Mesothelial cell of epicardium (in vitro differentiated cells): ENCODE data around the gene SCFD2. TPM values are rescaled to one million over a fixed set of nuclear protein-coding genes. Genes with fewer than 3 reads are reported as not detected.
A peak's percentile ranks its signal among the peaks of the same experiment; 100 is the strongest.
"Not testable (repeated sequence)": the region's sequence is repeated elsewhere in the genome, so short reads cannot be mapped to it uniquely, and the experiment has no call there.

Source experiments
- DNase-seq, 2 experiments: peaks; one replicate each; pipeline ENCODE4 v3.0.0; 2021; ENCODE audit warnings: low spot score in 2 of 2; ENCODE audit not compliant: unreplicated experiment in 2 of 2
- H3K27ac Mint-ChIP-seq: 2 replicates; pipeline ENCODE4 v1.8.0; 2021; ENCODE audit warnings: mixed read lengths
- H3K27me3 Mint-ChIP-seq: 2 replicates; pipeline ENCODE4 v1.8.0; 2021; ENCODE audit warnings: low read depth, mixed read lengths
- H3K36me3 Mint-ChIP-seq: 2 replicates; pipeline ENCODE4 v1.8.0; 2021; ENCODE audit warnings: mixed read lengths
- H3K4me1 Mint-ChIP-seq: 2 replicates; pipeline ENCODE4 v1.8.0; 2021; ENCODE audit warnings: mixed read lengths
- H3K4me3 Mint-ChIP-seq: 2 replicates; pipeline ENCODE4 v1.8.0; 2021; ENCODE audit warnings: mild to moderate bottlenecking, moderate library complexity, mixed read lengths
- H3K9me3 Mint-ChIP-seq: 2 replicates; pipeline ENCODE4 v1.8.0; 2021; ENCODE audit warnings: mixed read lengths
- total RNA-seq: library from RNA; stranded (reverse); gene quantifications from 3 replicates; pipeline ENCODE4 v1.2.1, GENCODE V29; 2021
- TF ChIP-seq, protein P1 (sequence below): fragments of 200-600 bp; sonication (generic); IDR thresholded peaks from one replicate; pipeline ENCODE4 v1.5.0; 2021; ENCODE audit warnings: antibody characterized with exemption; ENCODE audit not compliant: unreplicated experiment

The SCFD2 gene
- total RNA-seq, 1 donor from 2014 or later: 15.6 TPM

DNA sequence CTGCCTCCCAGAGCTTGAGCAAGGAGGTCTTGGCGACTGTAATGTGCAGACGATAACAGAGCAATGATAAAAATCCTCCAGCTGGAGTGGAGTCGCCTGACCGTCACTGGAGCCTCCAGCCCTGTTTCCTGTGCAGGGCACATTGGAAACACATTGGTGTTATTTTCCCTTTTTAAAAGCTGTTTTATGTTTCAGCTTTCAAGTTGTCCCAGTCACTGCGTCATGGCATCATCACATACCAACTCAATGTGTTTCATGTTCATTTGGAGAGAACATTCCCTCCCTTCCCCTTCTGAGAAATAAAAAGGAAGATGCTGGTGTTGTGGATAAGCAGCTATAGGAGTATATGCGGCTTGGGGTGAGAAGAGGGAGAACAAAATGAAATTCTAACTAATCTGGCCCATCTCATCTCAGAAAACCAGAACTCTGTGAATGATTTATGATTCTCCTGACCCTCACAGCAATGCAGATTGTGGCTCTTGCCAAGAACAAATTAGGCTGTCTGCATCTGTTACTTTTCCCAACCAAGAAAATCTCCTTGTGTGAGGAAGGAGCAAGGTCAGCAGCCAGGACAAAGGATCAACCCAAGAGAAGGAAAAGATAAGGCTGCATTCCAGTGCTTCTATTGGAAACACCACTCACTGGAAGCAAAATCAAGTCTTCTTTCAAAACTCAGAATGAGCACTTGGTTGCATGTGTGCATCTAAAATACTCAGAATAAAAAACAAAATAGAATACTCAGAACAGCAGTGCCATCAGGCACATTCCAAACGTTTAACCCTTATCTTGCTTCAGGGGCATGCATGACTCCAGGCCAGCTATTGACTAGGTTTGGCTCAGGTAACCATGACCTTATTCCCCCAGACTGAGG, 369.4 kb downstream of the SCFD2 start:
- DNase-seq: no peak
- TF ChIP-seq, protein P1, sequence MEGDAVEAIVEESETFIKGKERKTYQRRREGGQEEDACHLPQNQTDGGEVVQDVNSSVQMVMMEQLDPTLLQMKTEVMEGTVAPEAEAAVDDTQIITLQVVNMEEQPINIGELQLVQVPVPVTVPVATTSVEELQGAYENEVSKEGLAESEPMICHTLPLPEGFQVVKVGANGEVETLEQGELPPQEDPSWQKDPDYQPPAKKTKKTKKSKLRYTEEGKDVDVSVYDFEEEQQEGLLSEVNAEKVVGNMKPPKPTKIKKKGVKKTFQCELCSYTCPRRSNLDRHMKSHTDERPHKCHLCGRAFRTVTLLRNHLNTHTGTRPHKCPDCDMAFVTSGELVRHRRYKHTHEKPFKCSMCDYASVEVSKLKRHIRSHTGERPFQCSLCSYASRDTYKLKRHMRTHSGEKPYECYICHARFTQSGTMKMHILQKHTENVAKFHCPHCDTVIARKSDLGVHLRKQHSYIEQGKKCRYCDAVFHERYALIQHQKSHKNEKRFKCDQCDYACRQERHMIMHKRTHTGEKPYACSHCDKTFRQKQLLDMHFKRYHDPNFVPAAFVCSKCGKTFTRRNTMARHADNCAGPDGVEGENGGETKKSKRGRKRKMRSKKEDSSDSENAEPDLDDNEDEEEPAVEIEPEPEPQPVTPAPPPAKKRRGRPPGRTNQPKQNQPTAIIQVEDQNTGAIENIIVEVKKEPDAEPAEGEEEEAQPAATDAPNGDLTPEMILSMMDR: no peak
- Mint-ChIP-seq H3K4me1 (peaks cover 45% of the 10 kb centered on the region), H3K27me3 (no peaks in the 10 kb centered on the region), H3K9me3 (no peaks in the 10 kb centered on the region), H3K27ac (peak overlapping the region; percentile 95), H3K36me3 (no peaks in the 10 kb centered on the region), H3K4me3 (no peak overlapping the region)

- peak overlapping the region; percentile 95 for H3K27ac Mint-ChIP-seq
- H3K27me3 Mint-ChIP-seq: no peaks in the 10 kb centered on the region
- H3K4me1 Mint-ChIP-seq: peaks cover 52% of the 10 kb centered on the region
- no peak overlapping the region for H3K4me3 Mint-ChIP-seq
- TF ChIP-seq, protein P1: no peak
- no peaks in the 10 kb centered on the region for H3K36me3 Mint-ChIP-seq
- no peaks in the 10 kb centered on the region for H3K9me3 Mint-ChIP-seq
- no peak for DNase-seq
Observed at GRCh38 chr4:52995360-52996030, 370.4 kb downstream of the SCFD2 start.

DNA sequence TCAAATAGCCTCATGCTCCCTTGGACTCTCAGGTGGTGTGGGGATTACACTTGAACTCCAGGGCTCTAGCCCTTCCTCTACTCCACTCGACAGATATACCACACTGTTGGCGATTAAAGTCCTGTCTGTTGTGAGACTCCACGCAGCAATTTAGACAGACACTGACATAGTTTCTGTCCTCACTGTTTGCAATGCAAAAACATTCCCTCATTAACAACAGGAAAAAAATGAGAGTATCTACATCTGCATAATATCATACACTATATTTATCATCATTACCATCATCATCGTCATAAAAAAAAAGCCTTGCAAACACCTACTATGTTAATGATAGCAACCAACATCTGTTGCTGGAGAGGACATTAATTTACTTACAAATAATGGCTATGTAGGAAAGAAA, 371.3 kb downstream of the SCFD2 start:
- no peaks in the 10 kb centered on the region for H3K9me3 Mint-ChIP-seq
- no peak overlapping the region for H3K4me3 Mint-ChIP-seq
- peaks cover 62% of the 10 kb centered on the region for H3K4me1 Mint-ChIP-seq
- TF ChIP-seq, protein P1: no peak
- DNase-seq: no peak
- H3K27me3 Mint-ChIP-seq: no peaks in the 10 kb centered on the region
- no peaks in the 10 kb centered on the region for H3K36me3 Mint-ChIP-seq
- peak overlapping the region; percentile 24 for H3K27ac Mint-ChIP-seq

GRCh38 chr4:52993771-52994170, 372.1 kb downstream of the SCFD2 start:
- peak overlapping the region; percentile 24 for H3K27ac Mint-ChIP-seq
- peaks cover 67% of the 10 kb centered on the region for H3K4me1 Mint-ChIP-seq
- no peaks in the 10 kb centered on the region for H3K27me3 Mint-ChIP-seq
- H3K9me3 Mint-ChIP-seq: no peaks in the 10 kb centered on the region
- TF ChIP-seq, protein P1: no peak
- no peak for DNase-seq
- no peak overlapping the region for H3K4me3 Mint-ChIP-seq
- no peaks in the 10 kb centered on the region for H3K36me3 Mint-ChIP-seq

GRCh38 chr4:52992551-52992950, 373.3 kb downstream of the SCFD2 start:
- H3K27me3 Mint-ChIP-seq, H3K36me3 Mint-ChIP-seq, H3K9me3 Mint-ChIP-seq, DNase-seq, H3K4me3 Mint-ChIP-seq, H3K27ac Mint-ChIP-seq: not testable (repeated sequence)
- H3K4me1 Mint-ChIP-seq: peaks cover 74% of the 10 kb centered on the region

GRCh38 chr4:52991472-52991871, 374.4 kb downstream of the SCFD2 start:
- no peak overlapping the region for H3K27ac Mint-ChIP-seq
- TF ChIP-seq, protein P1: no peak
- no peaks in the 10 kb centered on the region for H3K36me3 Mint-ChIP-seq
- DNase-seq: no peak
- no peaks in the 10 kb centered on the region for H3K9me3 Mint-ChIP-seq
- no peaks in the 10 kb centered on the region for H3K27me3 Mint-ChIP-seq
- H3K4me1 Mint-ChIP-seq: peaks cover 72% of the 10 kb centered on the region
- no peak overlapping the region for H3K4me3 Mint-ChIP-seq
